Effector memory CD8-positive, alpha-beta T cell (primary cell): ENCODE results near the gene CDH11.

Experiments
- ATAC-seq: fragments of 150-1000 bp; cut with Tn5 transposase; replicated peaks from 2 replicates; pipeline ENCODE4 v1.10.0; 2021; ENCODE audit warnings: mild to moderate bottlenecking, moderate library complexity
- DNase-seq, 3 experiments: peaks; one replicate each; pipeline ENCODE4 v3.0.0; 2021
- H3K27ac Mint-ChIP-seq, 2 donors: one replicate each; pipeline ENCODE4 v1.8.0; 2022; ENCODE audit warnings: mild to moderate bottlenecking in 2 of 2, mixed read lengths in 2 of 2, moderate library complexity in 2 of 2
- H3K27me3 Mint-ChIP-seq, 2 donors: one replicate each; pipeline ENCODE4 v1.8.0; 2022; ENCODE audit warnings: mixed read lengths in 2 of 2
- H3K36me3 Mint-ChIP-seq: one replicate; pipeline ENCODE4 v1.8.0; 2022; ENCODE audit warnings: mild to moderate bottlenecking, moderate library complexity, mixed read lengths; ENCODE audit not compliant: insufficient read depth
- H3K4me1 Mint-ChIP-seq, 2 donors: one replicate each; pipeline ENCODE4 v1.8.0; 2022; ENCODE audit warnings: low read depth in 2 of 2, mixed read lengths in 2 of 2
- H3K4me3 Mint-ChIP-seq, 2 donors: one replicate each; pipeline ENCODE4 v1.8.0; 2022; ENCODE audit warnings: mild to moderate bottlenecking in 2 of 2, mixed read lengths in 2 of 2, moderate library complexity in 2 of 2
- H3K9me3 Mint-ChIP-seq, 2 donors: one replicate each; pipeline ENCODE4 v1.8.0; 2022; ENCODE audit warnings: mixed read lengths in 2 of 2

The CDH11 gene

GRCh38 chr16:65123396-65124211 is 1.7 kb upstream of the CDH11 start:
- H3K27me3 Mint-ChIP-seq, result peaks cover 7 to 31% of the 10 kb centered on the region in 2 donors
- no peak overlapping the region for H3K4me3 Mint-ChIP-seq
- DNase-seq (no peak), ATAC-seq (no peak)
- peaks cover 0 to 6% of the 10 kb centered on the region in 2 donors for H3K9me3 Mint-ChIP-seq
- no peak overlapping the region for H3K27ac Mint-ChIP-seq
- H3K4me1 Mint-ChIP-seq, result no peaks in the 10 kb centered on the region
- H3K36me3 Mint-ChIP-seq, result no peaks in the 10 kb centered on the region

- ATAC-seq (no peak), DNase-seq (no peak)
- no peak overlapping the region for H3K27ac Mint-ChIP-seq
- no peaks in the 10 kb centered on the region for H3K4me1 Mint-ChIP-seq
- no peaks in the 10 kb centered on the region for H3K36me3 Mint-ChIP-seq
- H3K27me3 Mint-ChIP-seq, result peaks cover 7 to 31% of the 10 kb centered on the region in 2 donors
- no peak overlapping the region for H3K4me3 Mint-ChIP-seq
- H3K9me3 Mint-ChIP-seq, result peaks cover 0 to 6% of the 10 kb centered on the region in 2 donors
These were observed 997 bp upstream of the CDH11 start for GRCh38 chr16:65122724-65123395.

DNA sequence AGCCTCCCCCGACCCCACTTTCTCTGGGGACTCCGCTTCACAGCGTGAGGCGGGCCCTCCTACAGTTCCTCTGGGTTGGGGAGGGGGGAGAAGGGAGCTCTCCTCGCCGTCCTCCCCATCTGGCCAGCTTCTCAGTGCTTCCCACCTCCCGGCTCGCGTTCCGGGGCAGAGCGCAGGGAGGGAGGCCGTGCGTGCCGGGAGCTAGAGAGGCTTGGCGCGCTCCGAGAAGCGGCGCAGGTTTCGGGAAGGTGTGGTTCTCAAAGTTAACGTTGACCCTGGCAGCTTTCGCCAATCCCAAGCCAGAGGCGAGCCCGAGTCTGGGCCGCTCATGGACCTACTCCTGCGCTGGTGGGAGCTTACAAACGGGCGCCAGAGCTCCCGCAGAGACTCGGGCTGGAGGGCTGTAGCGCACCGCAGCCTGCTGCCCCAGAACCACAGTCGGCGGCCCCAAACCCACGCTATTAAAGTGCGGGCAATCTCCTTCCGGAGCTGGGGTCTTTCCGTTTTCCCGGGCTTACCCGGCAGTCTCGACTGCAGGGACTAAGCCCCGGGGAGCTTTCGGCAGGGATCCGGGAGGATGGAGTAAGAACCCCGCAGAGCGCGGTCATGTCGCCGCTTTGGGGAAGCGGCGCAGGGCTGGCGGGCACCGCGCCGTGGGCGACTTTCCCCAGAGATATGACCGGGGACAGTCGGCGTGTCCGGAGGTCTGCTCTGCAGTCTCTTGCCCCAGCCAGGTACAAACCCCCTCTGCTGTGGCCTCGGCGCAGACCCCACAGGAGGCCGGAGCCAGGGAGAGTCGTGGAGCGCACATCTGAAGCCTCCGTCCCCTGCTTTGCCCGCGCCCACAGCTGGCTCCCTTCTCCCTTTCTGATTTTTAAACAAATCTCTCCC is 787 bp downstream of the CDH11 start:
- H3K9me3 Mint-ChIP-seq, result no peaks in the 10 kb centered on the region
- ATAC-seq (no peak), DNase-seq (no peak)
- H3K4me3 Mint-ChIP-seq, result no peak overlapping the region
- no peak overlapping the region for H3K27ac Mint-ChIP-seq
- H3K4me1 Mint-ChIP-seq, result no peaks in the 10 kb centered on the region
- no peaks in the 10 kb centered on the region for H3K36me3 Mint-ChIP-seq
- peaks cover 7 to 31% of the 10 kb centered on the region in 2 donors for H3K27me3 Mint-ChIP-seq

- no peaks in the 10 kb centered on the region for H3K36me3 Mint-ChIP-seq
These were observed 1.4 kb downstream of the CDH11 start for GRCh38 chr16:65120461-65120830.

DNA sequence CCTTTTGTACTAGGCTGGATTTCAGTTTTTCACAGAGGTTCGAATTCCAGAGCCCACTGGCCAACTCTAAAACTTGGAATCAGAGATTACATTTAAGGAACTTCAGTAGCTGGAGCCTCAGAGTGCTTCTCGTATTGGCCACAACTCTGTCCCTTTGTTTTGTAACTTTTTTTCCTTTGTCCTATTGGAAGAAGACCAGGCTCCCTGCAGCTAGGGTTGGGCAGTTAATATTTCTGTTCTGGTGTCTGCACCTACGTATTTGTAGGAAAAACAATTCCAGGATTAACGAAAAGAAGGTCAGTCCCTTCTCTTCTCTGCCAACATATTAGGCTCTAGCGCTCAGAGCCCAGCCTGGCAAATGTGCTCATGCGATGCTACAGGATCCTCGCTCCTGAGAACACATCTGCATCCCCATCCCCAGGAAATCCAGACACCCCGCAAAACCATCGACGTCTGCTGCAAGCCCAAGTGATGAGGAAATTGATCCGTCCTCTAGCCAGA is 1.9 kb downstream of the CDH11 start:
- no peaks in the 10 kb centered on the region for H3K36me3 Mint-ChIP-seq
- H3K4me3 Mint-ChIP-seq, result no peak overlapping the region
- H3K27ac Mint-ChIP-seq, result no peak overlapping the region
- DNase-seq, result no peak
- H3K4me1 Mint-ChIP-seq, result no peaks in the 10 kb centered on the region
- peaks cover 0 to under 1% of the 10 kb centered on the region in 2 donors for H3K9me3 Mint-ChIP-seq
- ATAC-seq, result no peak
- H3K27me3 Mint-ChIP-seq, result peaks cover 7 to 31% of the 10 kb centered on the region in 2 donors

More at GRCh38 chr16:65120461-65120830, 1.4 kb downstream of the CDH11 start:
- DNase-seq, result no peak
- no peaks in the 10 kb centered on the region for H3K4me1 Mint-ChIP-seq
- H3K4me3 Mint-ChIP-seq, result no peak overlapping the region
- peaks cover 7 to 31% of the 10 kb centered on the region in 2 donors for H3K27me3 Mint-ChIP-seq
- H3K9me3 Mint-ChIP-seq, result no peaks in the 10 kb centered on the region
- no peak for ATAC-seq
- no peak overlapping the region for H3K27ac Mint-ChIP-seq

GRCh38 chr16:65119435-65119834 is 2.4 kb downstream of the CDH11 start:
- no peaks in the 10 kb centered on the region for H3K36me3 Mint-ChIP-seq
- ATAC-seq, result no peak

DNA sequence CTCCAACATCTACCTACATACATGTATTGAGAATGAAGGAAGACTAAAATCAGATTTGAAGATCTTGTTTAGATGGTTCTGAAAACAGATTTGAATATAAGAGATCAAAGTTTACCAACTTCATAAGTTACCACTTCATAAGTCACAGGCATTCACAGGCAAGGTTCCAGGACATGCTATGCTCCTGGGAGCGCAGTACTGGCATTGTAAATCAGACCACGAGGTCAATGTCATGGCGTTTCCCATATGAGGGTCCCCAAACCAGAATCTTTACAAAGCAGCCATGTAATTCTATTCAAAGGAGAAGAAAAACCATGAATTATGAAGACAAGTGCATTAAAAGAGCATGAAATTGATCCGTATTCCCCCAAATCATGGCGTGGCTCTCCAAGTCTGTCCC is 3.0 kb downstream of the CDH11 start:
- Mint-ChIP-seq H3K4me3 (no peak overlapping the region), H3K36me3 (no peaks in the 10 kb centered on the region), H3K27me3 (peaks cover 7 to 25% of the 10 kb centered on the region in 2 donors), H3K27ac (no peak overlapping the region), H3K9me3 (peaks cover 0 to 2% of the 10 kb centered on the region in 2 donors), H3K4me1 (no peaks in the 10 kb centered on the region)
- no peak for ATAC-seq
- no peak for DNase-seq

More at GRCh38 chr16:65119435-65119834, 2.4 kb downstream of the CDH11 start:
- no peaks in the 10 kb centered on the region for H3K4me1 Mint-ChIP-seq
- DNase-seq, result no peak
- H3K4me3 Mint-ChIP-seq, result no peak overlapping the region
- H3K27me3 Mint-ChIP-seq, result peaks cover 7 to 30% of the 10 kb centered on the region in 2 donors
- H3K9me3 Mint-ChIP-seq, result peaks cover 0 to 2% of the 10 kb centered on the region in 2 donors
- H3K27ac Mint-ChIP-seq, result no peak overlapping the region

- Mint-ChIP-seq H3K9me3 (peaks cover 0 to 2% of the 10 kb centered on the region in 2 donors), H3K4me3 (no peak overlapping the region), H3K27me3 (peaks cover 7 to 15% of the 10 kb centered on the region in 2 donors), H3K27ac (no peak overlapping the region), H3K36me3 (no peaks in the 10 kb centered on the region), H3K4me1 (no peaks in the 10 kb centered on the region)
- DNase-seq (no peak), ATAC-seq (no peak)
These were observed 3.9 kb downstream of the CDH11 start for GRCh38 chr16:65117811-65118448.

DNA sequence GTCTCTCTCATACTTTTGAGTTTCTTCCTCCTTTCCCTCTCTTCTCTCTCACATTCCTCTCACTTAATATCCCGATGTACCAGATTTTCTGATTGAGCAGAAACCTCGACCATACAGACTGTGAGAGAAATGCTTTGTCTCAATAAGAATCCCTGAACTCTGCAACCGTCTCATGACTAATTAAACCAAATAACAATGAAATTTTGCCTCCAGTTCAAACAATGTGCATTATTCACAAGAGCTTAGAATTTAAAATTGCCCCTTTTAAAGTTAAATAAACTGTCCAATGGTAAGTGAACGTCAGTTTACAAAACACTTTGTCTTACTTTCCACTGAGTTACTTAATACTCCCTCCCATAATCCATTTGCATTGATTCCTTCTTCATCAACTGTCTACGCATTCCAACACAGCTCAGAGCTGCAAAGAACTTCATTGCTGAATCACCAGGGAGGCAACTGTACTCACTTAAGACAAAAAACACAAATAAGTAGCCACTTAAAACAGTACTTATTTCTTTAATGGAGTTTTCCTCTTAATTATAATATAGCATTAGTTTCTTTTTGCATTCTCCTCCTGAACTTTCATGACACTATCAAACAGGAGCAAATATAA is 4.9 kb downstream of the CDH11 start:
- Mint-ChIP-seq H3K9me3 (peaks cover 0 to 2% of the 10 kb centered on the region in 2 donors), H3K4me1 (no peaks in the 10 kb centered on the region), H3K36me3 (no peaks in the 10 kb centered on the region), H3K27ac (no peak overlapping the region), H3K4me3 (no peak overlapping the region), H3K27me3 (peaks cover 7 to 11% of the 10 kb centered on the region in 2 donors)
- no peak for DNase-seq
- ATAC-seq, result no peak

GRCh38 chr16:65116216-65116615 is 5.6 kb downstream of the CDH11 start:
- DNase-seq (no peak), ATAC-seq (no peak)
- Mint-ChIP-seq H3K36me3 (no peaks in the 10 kb centered on the region), H3K4me1 (no peaks in the 10 kb centered on the region), H3K9me3 (peaks cover 2 to 4% of the 10 kb centered on the region in 2 donors), H3K4me3 (no peak overlapping the region), H3K27me3 (peaks cover 7 to 11% of the 10 kb centered on the region in 2 donors), H3K27ac (no peak overlapping the region)

DNA sequence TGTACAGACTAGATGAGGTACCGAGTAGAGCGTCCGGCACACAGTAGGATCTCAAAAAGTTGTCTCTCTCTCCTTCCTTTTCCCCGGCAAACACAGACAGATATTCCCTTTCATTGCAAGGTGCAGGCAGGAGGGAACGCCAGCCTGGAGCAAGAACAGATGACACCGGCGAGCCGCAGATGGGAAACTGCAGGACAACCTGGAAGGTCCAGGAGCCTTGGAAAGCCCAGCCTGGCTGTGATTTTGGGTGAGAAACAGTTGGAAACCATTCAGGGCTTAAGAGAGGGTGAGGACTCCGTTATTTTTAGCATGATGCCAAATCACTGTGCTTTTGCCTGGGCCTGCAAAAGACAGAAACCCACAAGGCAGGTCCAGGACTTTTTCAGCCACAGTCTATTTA is 7.3 kb downstream of the CDH11 start:
- Mint-ChIP-seq H3K27me3 (no peaks in the 10 kb centered on the region), H3K36me3 (no peaks in the 10 kb centered on the region), H3K9me3 (peaks cover 2 to 7% of the 10 kb centered on the region in 2 donors), H3K4me1 (no peaks in the 10 kb centered on the region), H3K27ac (no peak overlapping the region), H3K4me3 (no peak overlapping the region)
- DNase-seq (no peak), ATAC-seq (no peak)

DNA sequence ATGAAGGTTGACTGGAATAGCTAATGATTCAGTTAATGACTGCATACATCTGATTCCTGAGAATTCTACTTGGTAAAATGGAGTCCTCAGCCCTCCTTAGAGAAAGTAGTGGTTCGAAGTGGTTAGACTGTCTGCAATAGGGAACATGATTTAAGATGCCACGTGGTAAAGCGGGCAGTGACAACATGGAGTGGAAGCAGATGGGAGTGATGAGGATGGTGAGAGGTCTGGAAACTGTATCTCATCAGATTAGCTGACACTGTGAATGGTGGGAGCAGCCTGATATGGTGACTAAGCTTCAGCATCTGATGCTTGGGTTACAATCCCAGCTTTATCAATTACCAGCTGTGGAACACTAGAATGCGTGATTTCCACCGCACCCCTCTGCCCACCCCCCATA is 8.4 kb downstream of the CDH11 start:
- Mint-ChIP-seq H3K9me3 (peaks cover 2 to 7% of the 10 kb centered on the region in 2 donors), H3K27ac (no peak overlapping the region), H3K4me3 (no peak overlapping the region), H3K4me1 (no peaks in the 10 kb centered on the region), H3K36me3 (no peaks in the 10 kb centered on the region), H3K27me3 (no peaks in the 10 kb centered on the region)
- no peak for DNase-seq
- ATAC-seq, result no peak
